Suprapubic skin (tissue), 3 donors: Measurements from ENCODE around the gene NUDT12.

Source experiments
- EP300 ChIP-seq: sonication (generic); formaldehyde crosslinking; IDR thresholded peaks from one replicate; pipeline ENCODE4 v1.6.1; 2017; ENCODE audit warnings: antibody characterized with exemption
- POLR2A ChIP-seq, 2 donors: fragments of 450-650 bp; IDR thresholded peaks; one replicate each; pipeline ENCODE4 v1.6.1; 2017; ENCODE audit warnings: antibody characterized with exemption in 2 of 2, mild to moderate bottlenecking in 2 of 2, moderate library complexity in 2 of 2
- TF ChIP-seq, protein P1 (sequence below), 2 donors: fragments of 200-600 bp in 1 of 2; fragments of 450-650 bp in 1 of 2; sonication (generic) in 1 of 2; IDR thresholded peaks; one replicate each; pipeline ENCODE4 v1.5.1; 2016 to 2019; ENCODE audit warnings: antibody characterized with exemption in 2 of 2, mild to moderate bottlenecking in 1 of 2, moderate library complexity in 1 of 2

- TF ChIP-seq, protein P1, sequence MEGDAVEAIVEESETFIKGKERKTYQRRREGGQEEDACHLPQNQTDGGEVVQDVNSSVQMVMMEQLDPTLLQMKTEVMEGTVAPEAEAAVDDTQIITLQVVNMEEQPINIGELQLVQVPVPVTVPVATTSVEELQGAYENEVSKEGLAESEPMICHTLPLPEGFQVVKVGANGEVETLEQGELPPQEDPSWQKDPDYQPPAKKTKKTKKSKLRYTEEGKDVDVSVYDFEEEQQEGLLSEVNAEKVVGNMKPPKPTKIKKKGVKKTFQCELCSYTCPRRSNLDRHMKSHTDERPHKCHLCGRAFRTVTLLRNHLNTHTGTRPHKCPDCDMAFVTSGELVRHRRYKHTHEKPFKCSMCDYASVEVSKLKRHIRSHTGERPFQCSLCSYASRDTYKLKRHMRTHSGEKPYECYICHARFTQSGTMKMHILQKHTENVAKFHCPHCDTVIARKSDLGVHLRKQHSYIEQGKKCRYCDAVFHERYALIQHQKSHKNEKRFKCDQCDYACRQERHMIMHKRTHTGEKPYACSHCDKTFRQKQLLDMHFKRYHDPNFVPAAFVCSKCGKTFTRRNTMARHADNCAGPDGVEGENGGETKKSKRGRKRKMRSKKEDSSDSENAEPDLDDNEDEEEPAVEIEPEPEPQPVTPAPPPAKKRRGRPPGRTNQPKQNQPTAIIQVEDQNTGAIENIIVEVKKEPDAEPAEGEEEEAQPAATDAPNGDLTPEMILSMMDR (IDR thresholded peaks at IDR 0.05), result no peak
- TF ChIP-seq POLR2A (IDR thresholded peaks at IDR 0.05) (no peak), EP300 (no peak)
Measured at GRCh38 chr5:103601314-103601713, 38.7 kb upstream of the NUDT12 start.
